Measurements from ENCODE around the gene RNASEL.

RNASEL gene

GRCh38 chr1:182580736-182581135, 8.3 kb downstream of the RNASEL start:
- in situ Hi-C loops (cut with MboI; ENCODE audit: low sequenced_read_pairs, unreplicated experiment) = loop anchor here (25.0 kb wide), 1 partner anchor 493 kb away; no protein-coding TSS in a partner anchor
- no peak for DNase-seq (ENCODE audit: low spot score)
- no peak for TF ChIP-seq CTCF (IDR thresholded peaks at IDR 0.05; ENCODE audit: borderline replicate concordance, control extremely low read depth, extremely low read depth, insufficient read depth, missing control alignments)

GRCh38 chr1:182575540-182576149, 13.4 kb downstream of the RNASEL start:
- no peak for DNase-seq (ENCODE audit: low spot score)
- in situ Hi-C loops (cut with MboI; ENCODE audit: low sequenced_read_pairs, unreplicated experiment) = loop anchor here (25.0 kb wide), 1 partner anchor 488 kb away; no protein-coding TSS in a partner anchor
- TF ChIP-seq CTCF (IDR thresholded peaks at IDR 0.05; ENCODE audit: borderline replicate concordance, control extremely low read depth, extremely low read depth, insufficient read depth, missing control alignments) = no peak

- no peak for TF ChIP-seq CTCF (IDR thresholded peaks at IDR 0.05; ENCODE audit: borderline replicate concordance, control extremely low read depth, extremely low read depth, insufficient read depth, missing control alignments)
- DNase-seq (ENCODE audit: low spot score) = no peak
- in situ Hi-C loops (cut with MboI; ENCODE audit: low sequenced_read_pairs, unreplicated experiment) = no loop called here
These were observed 14.9 kb downstream of the RNASEL start for GRCh38 chr1:182574156-182574555.

- DNase-seq (ENCODE audit: low spot score) = peak; percentile 16
- in situ Hi-C loops (cut with MboI; ENCODE audit: low sequenced_read_pairs, unreplicated experiment) = no loop called here
- TF ChIP-seq CTCF (IDR thresholded peaks at IDR 0.05; ENCODE audit: borderline replicate concordance, control extremely low read depth, extremely low read depth, insufficient read depth, missing control alignments) = no peak
These were observed 18.5 kb downstream of the RNASEL start for GRCh38 chr1:182570611-182570970.

- no peak for TF ChIP-seq CTCF (IDR thresholded peaks at IDR 0.05; ENCODE audit: borderline replicate concordance, control extremely low read depth, extremely low read depth, insufficient read depth, missing control alignments)
- no peak for DNase-seq (ENCODE audit: low spot score)
- in situ Hi-C loops (cut with MboI; ENCODE audit: low sequenced_read_pairs, unreplicated experiment) = no loop called here
These were observed 19.0 kb downstream of the RNASEL start for GRCh38 chr1:182569939-182570610.

GRCh38 chr1:182568647-182569284, 20.3 kb downstream of the RNASEL start:
- DNase-seq (ENCODE audit: low spot score) = peak; percentile 15
- TF ChIP-seq CTCF (IDR thresholded peaks at IDR 0.05; ENCODE audit: borderline replicate concordance, control extremely low read depth, extremely low read depth, insufficient read depth, missing control alignments) = no peak
- in situ Hi-C loops (cut with MboI; ENCODE audit: low sequenced_read_pairs, unreplicated experiment) = no loop called here

Measured in GM13976 (cell line).